AG09309 (cell line): ENCODE measurements around the gene SCN8A.

ENCODE experiments used
- DNase-seq: peaks from one replicate; pipeline ENCODE4 v3.0.0-alpha.2; 2010; ENCODE audit warnings: low read depth
- H3K4me3 ChIP-seq: 2 replicates; pipeline ENCODE4 v1.5.1; 2011; ENCODE audit warnings: mild to moderate bottlenecking, low read depth, low read length, moderate library complexity; ENCODE audit not compliant: control insufficient read depth
- TF ChIP-seq, protein P1 (sequence below): IDR thresholded peaks from 2 replicates; pipeline ENCODE4 v1.5.1; 2011; ENCODE audit warnings: mild to moderate bottlenecking, low read depth, low read length, inconsistent platforms; ENCODE audit not compliant: insufficient read depth, control insufficient read depth; ENCODE audit errors: missing control alignments

The SCN8A gene

DNA sequence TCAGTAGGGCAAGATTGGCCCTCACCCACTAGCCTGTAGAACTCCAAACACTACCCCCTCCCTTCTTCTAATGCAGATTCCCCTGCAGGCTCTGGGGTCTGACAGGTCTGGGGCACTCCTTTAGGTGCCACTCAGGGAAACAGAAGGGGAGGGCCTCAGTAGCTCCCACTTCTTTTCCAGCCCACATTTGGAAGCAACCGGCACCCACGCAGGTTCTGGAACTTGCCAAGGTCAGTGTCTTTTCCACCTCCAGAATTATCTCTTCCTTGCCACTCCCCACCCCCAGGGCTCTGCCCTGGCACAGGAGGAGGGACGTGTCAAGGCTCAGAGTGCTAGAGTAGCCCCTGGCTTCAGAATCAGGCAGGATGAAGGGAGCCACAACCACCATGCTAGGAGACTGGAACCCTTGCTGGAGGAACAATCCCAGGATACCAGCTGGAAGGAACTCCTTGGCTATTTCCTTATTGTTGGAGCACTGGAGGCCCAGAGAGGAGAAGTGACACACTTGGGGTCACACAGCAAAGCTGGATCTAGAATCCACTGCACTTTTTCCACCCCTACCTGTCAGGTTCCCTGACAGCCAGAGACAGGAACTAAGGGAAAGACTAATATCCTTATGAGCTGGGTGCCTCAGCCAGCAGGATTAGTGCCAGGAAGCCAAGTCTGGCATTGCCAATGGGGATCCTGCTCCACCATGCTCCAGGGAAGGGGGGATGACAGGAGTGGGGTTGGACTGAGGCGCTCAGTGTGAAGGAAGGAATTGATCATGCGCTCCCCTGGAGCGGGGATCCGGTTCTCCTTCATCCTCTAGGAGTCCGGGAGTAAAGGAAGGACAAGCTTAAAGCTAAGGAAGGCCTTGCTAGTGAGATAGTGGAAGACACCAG is 259.3 kb downstream of the SCN8A start:
- TF ChIP-seq, protein P1, sequence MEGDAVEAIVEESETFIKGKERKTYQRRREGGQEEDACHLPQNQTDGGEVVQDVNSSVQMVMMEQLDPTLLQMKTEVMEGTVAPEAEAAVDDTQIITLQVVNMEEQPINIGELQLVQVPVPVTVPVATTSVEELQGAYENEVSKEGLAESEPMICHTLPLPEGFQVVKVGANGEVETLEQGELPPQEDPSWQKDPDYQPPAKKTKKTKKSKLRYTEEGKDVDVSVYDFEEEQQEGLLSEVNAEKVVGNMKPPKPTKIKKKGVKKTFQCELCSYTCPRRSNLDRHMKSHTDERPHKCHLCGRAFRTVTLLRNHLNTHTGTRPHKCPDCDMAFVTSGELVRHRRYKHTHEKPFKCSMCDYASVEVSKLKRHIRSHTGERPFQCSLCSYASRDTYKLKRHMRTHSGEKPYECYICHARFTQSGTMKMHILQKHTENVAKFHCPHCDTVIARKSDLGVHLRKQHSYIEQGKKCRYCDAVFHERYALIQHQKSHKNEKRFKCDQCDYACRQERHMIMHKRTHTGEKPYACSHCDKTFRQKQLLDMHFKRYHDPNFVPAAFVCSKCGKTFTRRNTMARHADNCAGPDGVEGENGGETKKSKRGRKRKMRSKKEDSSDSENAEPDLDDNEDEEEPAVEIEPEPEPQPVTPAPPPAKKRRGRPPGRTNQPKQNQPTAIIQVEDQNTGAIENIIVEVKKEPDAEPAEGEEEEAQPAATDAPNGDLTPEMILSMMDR, result no peak
- H3K4me3 ChIP-seq, result no peak overlapping the region
- no peak for DNase-seq

DNA sequence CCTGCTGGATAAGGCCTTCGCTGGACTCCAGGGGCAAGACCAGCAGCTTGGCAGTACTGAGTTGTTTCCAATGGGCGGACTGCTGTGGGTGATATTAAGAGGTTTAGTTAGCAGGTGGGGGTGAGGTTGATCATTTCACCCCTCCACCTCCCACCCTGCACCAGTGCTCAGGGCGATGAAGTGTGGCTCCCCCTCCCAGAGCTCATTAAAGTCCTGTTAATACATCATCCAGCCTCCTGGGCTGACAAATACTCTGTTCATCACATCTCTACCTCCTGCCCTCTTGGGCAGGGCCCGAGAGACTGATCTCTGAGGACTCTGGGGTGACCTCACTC is 259.9 kb downstream of the SCN8A start:
- H3K4me3 ChIP-seq, result no peak overlapping the region
- TF ChIP-seq, protein P1, result no peak
- DNase-seq, result no peak

DNA sequence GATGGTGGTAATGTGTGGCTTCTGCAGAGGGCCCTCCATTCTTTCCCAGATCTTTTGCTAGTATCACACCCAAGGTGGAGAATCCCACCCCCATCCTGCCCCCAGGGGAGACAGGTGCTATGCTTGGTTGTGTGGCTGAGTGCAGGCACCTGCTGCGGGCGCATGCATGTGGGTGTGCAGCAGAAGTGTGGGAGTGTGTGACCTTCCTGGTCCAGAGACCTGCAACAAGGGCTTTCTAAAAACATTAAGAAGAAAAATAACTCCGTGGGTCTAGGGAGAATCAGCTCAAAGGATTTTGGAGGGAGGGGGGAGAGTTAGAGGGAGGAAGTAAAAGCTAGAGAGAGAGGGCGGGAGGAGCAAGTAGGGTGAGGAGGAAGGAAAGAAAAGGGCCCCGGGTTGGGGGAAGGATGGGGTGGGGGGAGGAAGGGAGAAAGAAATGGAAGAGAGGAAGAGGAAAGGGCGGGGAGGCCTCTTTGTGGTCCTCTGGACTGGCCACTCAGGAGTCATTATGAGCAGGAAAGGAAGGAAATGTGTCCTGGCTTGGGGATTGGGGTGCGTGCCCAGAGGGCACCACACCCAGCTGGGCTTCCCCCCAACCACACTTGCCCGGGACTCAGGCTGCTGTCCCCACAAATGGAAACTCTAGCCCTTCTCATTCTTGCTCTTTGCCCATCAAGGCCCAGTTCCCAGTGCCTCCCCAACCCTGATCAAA is 260.5 kb downstream of the SCN8A start:
- no peak for DNase-seq
- H3K4me3 ChIP-seq, result no peak overlapping the region
- TF ChIP-seq, protein P1, result no peak

DNA sequence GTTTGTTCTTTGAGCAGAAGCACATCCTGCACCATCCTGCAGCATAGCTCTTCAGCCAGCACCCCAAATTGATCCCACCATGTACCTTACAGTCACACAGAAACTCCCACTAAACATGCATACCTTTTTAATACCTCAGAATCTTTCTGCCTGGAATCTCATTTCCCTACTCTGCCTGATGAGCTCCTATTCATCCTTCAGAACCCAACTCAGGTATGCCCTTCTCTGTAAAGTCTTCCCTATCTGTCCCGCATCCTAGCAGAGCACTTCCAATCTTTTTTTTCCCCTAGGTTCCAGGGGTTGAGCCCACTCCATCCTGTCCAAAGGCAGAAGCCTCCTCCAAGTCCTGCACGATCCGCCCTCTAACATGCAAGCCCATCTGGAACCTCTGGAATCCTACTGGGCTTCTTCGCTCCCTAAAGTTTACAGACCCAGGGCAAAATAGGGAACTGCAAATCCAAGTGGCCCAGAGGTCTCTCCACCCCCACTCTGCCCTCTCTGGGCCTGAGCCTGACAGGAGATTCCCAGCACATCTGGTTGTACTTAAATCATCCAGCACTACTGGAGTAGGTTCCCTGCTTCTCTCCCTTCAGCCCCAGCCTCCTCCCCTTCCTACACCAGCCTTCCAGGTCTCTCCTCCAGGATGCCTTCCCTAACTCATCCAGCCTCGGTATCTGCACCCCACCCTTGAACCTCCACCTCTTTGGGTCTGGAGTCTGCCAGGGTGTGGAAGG is 261.5 kb downstream of the SCN8A start:
- DNase-seq, result no peak
- H3K4me3 ChIP-seq, result no peak overlapping the region
- TF ChIP-seq, protein P1, result no peak

DNA sequence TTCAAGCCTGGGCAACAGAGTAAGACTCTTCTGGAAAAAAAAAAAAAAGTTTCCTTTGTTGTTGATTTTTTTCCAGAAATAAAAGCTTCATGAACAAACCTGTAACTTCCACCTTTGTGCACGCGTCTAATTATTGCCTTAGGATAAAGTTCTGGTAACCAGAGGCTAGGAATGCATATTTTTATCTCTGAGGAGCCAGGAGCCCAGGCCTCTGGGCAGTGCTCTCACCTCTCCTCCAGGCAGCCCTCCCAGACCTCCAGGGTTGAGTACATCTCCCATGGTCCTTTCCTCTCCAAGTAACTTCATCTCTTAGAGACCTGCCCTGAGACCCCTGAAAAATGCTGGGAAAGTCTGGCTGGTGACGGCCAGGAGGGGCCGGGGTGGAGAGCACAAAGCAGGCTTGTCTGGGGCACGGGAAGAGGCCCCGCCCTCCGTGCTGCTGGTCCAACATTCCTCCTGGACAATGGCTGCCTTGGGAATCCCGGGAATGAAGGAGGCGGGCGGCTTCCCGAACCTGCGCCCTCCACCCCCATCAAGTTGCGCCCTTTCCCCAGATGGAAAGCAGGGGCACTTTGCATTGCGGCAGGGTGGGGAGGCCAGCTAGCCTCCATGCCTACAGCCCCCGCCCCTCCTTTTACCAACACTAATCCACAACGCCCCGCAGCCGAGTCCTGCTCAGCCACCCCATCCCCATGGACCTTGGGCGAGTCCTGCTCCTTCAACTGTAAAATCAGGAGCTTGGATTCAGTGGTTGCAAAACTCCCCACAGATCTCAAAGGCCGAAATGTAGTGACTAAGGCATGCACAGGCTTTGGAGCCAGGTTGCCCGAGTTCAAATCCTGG is 264.8 kb downstream of the SCN8A start:
- no peak for DNase-seq
- peak overlapping the region; percentile 50 for H3K4me3 ChIP-seq
- TF ChIP-seq, protein P1, result no peak

DNA sequence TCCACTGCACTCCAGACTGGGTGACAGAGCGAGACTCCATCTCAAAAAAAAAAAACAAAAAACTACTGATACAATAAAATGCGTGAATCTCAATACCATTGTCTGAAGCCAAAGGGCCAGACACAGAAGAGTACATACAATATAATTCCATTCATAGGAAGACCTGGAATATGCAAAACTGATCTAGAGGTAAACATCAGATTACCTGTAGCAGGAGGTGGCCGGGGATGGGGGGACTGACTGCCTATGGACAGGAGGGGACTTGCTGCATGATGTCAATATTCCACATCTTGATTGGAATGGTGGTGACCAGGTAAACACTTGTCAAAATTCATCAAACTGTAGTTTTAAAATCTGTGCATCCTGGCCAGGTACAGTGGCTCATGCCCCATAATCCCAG is 270.0 kb downstream of the SCN8A start:
- H3K4me3 ChIP-seq, result no peak overlapping the region
- DNase-seq, result no peak
- TF ChIP-seq, protein P1, result no peak
